HEK293 (cell line): ENCODE results near the gene MVB12B.

Experiments used
- CTCF ChIA-PET: fragments of 350-600 bp; formaldehyde crosslinking; extraction: SDS; loops from one replicate; lab custom pipeline; 2021; ENCODE audit warnings: antibody characterized with exemption; lab: Yijun Ruan, JAX
- POLR2A ChIA-PET: fragments of 300-600 bp; formaldehyde crosslinking; extraction: SDS; loops from one replicate; lab custom pipeline; 2020; ENCODE audit warnings: antibody characterized with exemption, inconsistent platforms; lab: Yijun Ruan, JAX
- H3K27ac ChIP-seq: fragments of 200-500 bp; sonication (Bioruptor generic); 2 replicates; pipeline ENCODE4 v1.5.1; 2014; ENCODE audit warnings: low read depth, low read length, control low read depth, inconsistent platforms; ENCODE audit errors: extremely low read depth
- H3K36me3 ChIP-seq, 2 experiments: fragments of 200-500 bp in 1 of 2; sonication (Bioruptor generic) in 1 of 2; 1 replicate in 1 of 2; 2 replicates in 1 of 2; pipeline ENCODE4 v1.5.1; 2014 to 2017; ENCODE audit warnings: inconsistent platforms in 2 of 2, low read length in 2 of 2; ENCODE audit not compliant: control insufficient read depth in 2 of 2, insufficient read depth in 1 of 2
- H3K4me1 ChIP-seq: fragments of 200-500 bp; sonication (Bioruptor generic); 2 replicates; pipeline ENCODE4 v1.5.1; 2014; ENCODE audit warnings: mild to moderate bottlenecking, low read length, inconsistent platforms; ENCODE audit not compliant: control insufficient read depth, insufficient read depth
- H3K4me3 ChIP-seq: 2 replicates; pipeline ENCODE4 v1.5.1; 2011; ENCODE audit warnings: low read depth, mild to moderate bottlenecking, control low read depth, low read length, moderate library complexity
- H3K9me3 ChIP-seq: fragments of 200-500 bp; sonication (Bioruptor generic); 2 replicates; pipeline ENCODE4 v1.5.1; 2014; ENCODE audit warnings: low read depth, low read length, inconsistent platforms; ENCODE audit not compliant: control insufficient read depth, insufficient read depth
- GLI2 ChIP-seq: fragments of 450-650 bp; formaldehyde crosslinking; IDR thresholded peaks from 2 replicates; pipeline ENCODE4; 2017; ENCODE audit warnings: missing biosample characterization, missing genetic modification characterization, low read depth, borderline replicate concordance
- GLIS2 ChIP-seq: fragments of 450-650 bp; formaldehyde crosslinking; IDR thresholded peaks from 2 replicates; pipeline ENCODE4 v1.5.1; 2016; ENCODE audit warnings: missing biosample characterization, missing genetic modification characterization
- KLF16 ChIP-seq: fragments of 450-650 bp; formaldehyde crosslinking; IDR thresholded peaks from 2 replicates; pipeline ENCODE4 v1.5.1; 2017; ENCODE audit warnings: missing biosample characterization, missing genetic modification characterization
- KLF7 ChIP-seq: fragments of 450-650 bp; formaldehyde crosslinking; IDR thresholded peaks from 2 replicates; pipeline ENCODE4 v1.5.1; 2016; ENCODE audit warnings: missing biosample characterization, missing genetic modification characterization, borderline replicate concordance
- SP3 ChIP-seq: fragments of 450-650 bp; formaldehyde crosslinking; IDR thresholded peaks from 2 replicates; pipeline ENCODE4 v1.5.1; 2016; ENCODE audit warnings: missing biosample characterization, missing genetic modification characterization
- ZBTB8A ChIP-seq: fragments of 450-650 bp; formaldehyde crosslinking; IDR thresholded peaks from 2 replicates; pipeline ENCODE4 v1.5.1; 2016; ENCODE audit warnings: missing biosample characterization, missing genetic modification characterization
- ZFHX2 ChIP-seq: fragments of 450-650 bp; formaldehyde crosslinking; conservative IDR thresholded peaks from 2 replicates; pipeline ENCODE4 v1.5.1; 2016; ENCODE audit warnings: missing biosample characterization, missing genetic modification characterization
- ZFP3 ChIP-seq: fragments of 450-650 bp; formaldehyde crosslinking; IDR thresholded peaks from 2 replicates; pipeline ENCODE4 v1.5.1; 2016; ENCODE audit warnings: low read depth, missing biosample characterization, missing genetic modification characterization
- ZNF202 ChIP-seq: fragments of 450-650 bp; formaldehyde crosslinking; IDR thresholded peaks from 2 replicates; pipeline ENCODE4 v1.5.1; 2016; ENCODE audit warnings: missing biosample characterization, missing genetic modification characterization, borderline replicate concordance
- ZNF292 ChIP-seq: fragments of 450-650 bp; formaldehyde crosslinking; IDR thresholded peaks from 2 replicates; pipeline ENCODE4 v1.5.1; 2016; ENCODE audit warnings: low read depth, missing biosample characterization, missing genetic modification characterization, borderline replicate concordance
- ZNF311 ChIP-seq: fragments of 450-650 bp; formaldehyde crosslinking; IDR thresholded peaks from 2 replicates; pipeline ENCODE4 v1.5.1; 2017; ENCODE audit warnings: missing biosample characterization, missing genetic modification characterization, borderline replicate concordance
- ZNF404 ChIP-seq: fragments of 450-650 bp; formaldehyde crosslinking; IDR thresholded peaks from 2 replicates; pipeline ENCODE4 v1.5.1; 2017; ENCODE audit warnings: missing biosample characterization, missing genetic modification characterization
- ZNF426 ChIP-seq: fragments of 450-650 bp; formaldehyde crosslinking; IDR thresholded peaks from 2 replicates; pipeline ENCODE4 v1.5.1; 2017; ENCODE audit warnings: missing biosample characterization, missing genetic modification characterization, mild to moderate bottlenecking, inconsistent platforms, moderate library complexity
- ZNF514 ChIP-seq: fragments of 450-650 bp; formaldehyde crosslinking; IDR thresholded peaks from 2 replicates; pipeline ENCODE4 v1.5.1; 2016; ENCODE audit warnings: missing biosample characterization, missing genetic modification characterization
- ZSCAN30 ChIP-seq: fragments of 450-650 bp; IDR thresholded peaks from 2 replicates; pipeline ENCODE4 v1.5.1; 2018; ENCODE audit warnings: missing biosample characterization, mild to moderate bottlenecking, missing genetic modification characterization, moderate library complexity
- ZXDB ChIP-seq: fragments of 450-650 bp; formaldehyde crosslinking; IDR thresholded peaks from 2 replicates; pipeline ENCODE4 v1.5.1; 2016; ENCODE audit warnings: missing biosample characterization, missing genetic modification characterization
- TF ChIP-seq, protein P1 (sequence below): fragments of 450-650 bp; formaldehyde crosslinking; IDR thresholded peaks from 2 replicates; pipeline ENCODE4; 2016; ENCODE audit warnings: missing biosample characterization, missing genetic modification characterization
- TF ChIP-seq, protein P2 (sequence below): fragments of 450-650 bp; formaldehyde crosslinking; IDR thresholded peaks from 2 replicates; pipeline ENCODE4 v1.5.1; 2016; ENCODE audit warnings: missing biosample characterization, missing genetic modification characterization
- TF ChIP-seq, protein P3 (sequence below): fragments of 450-650 bp; formaldehyde crosslinking; IDR thresholded peaks from 2 replicates; pipeline ENCODE4 v1.5.1; 2016; ENCODE audit warnings: missing biosample characterization, missing genetic modification characterization
- TF ChIP-seq, protein P4 (sequence below): fragments of 450-650 bp; formaldehyde crosslinking; IDR thresholded peaks from 2 replicates; pipeline ENCODE4 v1.5.1; 2016; ENCODE audit warnings: missing biosample characterization, missing genetic modification characterization
- TF ChIP-seq, protein P5 (sequence below): fragments of 450-650 bp; formaldehyde crosslinking; IDR thresholded peaks from 2 replicates; pipeline ENCODE4 v1.5.1; 2016; ENCODE audit warnings: missing biosample characterization, missing genetic modification characterization
- TF ChIP-seq, protein P6 (sequence below): fragments of 450-650 bp; formaldehyde crosslinking; IDR thresholded peaks from 2 replicates; pipeline ENCODE4 v1.5.1; 2016; ENCODE audit warnings: missing biosample characterization, missing genetic modification characterization

Gene MVB12B

DNA sequence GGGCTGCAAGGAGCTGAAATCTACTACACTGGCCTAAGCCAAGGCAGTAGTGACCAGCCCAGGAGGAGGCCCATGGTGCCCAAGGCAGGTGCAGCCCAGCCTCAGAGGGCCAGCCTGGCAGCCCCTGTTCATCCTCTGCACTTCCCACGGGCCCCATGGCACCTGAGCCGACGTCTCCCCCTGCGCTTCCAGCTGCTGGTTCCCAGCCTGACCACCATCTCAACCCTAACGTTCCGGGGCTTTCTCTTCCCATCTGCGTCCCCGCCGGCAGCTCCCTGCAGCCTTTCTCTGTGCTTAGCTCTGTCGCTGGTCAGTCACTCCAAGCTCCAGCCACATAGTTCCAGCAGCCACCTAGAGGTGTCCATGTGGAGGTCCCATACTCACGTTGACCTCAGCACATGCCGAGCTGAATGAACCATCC is 181.6 kb downstream of the MVB12B start:
- H3K9me3 ChIP-seq = no peaks in the 10 kb centered on the region
- no peak overlapping the region for H3K4me3 ChIP-seq
- H3K36me3 ChIP-seq = peaks cover 0 to 4% of the 10 kb centered on the region in 2 experiments; a peak in 1 of 3 replicates
- POLR2A ChIA-PET = no interaction called here
- H3K4me1 ChIP-seq = no peaks in the 10 kb centered on the region
- CTCF ChIA-PET = interaction anchor here (2.1 to 6.9 kb wide), 3 partner anchors 9 to 49 kb away, joined by 5 to 62 read pairs (median 14); no protein-coding TSS in a partner anchor
- TF ChIP-seq ZNF202 (tag by site-specific recombination) = no peak
- no peak for TF ChIP-seq ZFHX2 (tag by site-specific recombination)
- TF ChIP-seq, protein P1, sequence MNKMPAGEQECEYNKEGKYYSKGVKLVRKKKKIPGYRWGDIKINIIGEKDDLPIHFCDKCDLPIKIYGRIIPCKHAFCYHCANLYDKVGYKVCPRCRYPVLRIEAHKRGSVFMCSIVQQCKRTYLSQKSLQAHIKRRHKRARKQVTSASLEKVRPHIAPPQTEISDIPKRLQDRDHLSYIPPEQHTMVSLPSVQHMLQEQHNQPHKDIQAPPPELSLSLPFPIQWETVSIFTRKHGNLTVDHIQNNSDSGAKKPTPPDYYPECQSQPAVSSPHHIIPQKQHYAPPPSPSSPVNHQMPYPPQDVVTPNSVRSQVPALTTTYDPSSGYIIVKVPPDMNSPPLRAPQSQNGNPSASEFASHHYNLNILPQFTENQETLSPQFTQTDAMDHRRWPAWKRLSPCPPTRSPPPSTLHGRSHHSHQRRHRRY (tag by site-specific recombination) = no peak
- TF ChIP-seq, protein P2, sequence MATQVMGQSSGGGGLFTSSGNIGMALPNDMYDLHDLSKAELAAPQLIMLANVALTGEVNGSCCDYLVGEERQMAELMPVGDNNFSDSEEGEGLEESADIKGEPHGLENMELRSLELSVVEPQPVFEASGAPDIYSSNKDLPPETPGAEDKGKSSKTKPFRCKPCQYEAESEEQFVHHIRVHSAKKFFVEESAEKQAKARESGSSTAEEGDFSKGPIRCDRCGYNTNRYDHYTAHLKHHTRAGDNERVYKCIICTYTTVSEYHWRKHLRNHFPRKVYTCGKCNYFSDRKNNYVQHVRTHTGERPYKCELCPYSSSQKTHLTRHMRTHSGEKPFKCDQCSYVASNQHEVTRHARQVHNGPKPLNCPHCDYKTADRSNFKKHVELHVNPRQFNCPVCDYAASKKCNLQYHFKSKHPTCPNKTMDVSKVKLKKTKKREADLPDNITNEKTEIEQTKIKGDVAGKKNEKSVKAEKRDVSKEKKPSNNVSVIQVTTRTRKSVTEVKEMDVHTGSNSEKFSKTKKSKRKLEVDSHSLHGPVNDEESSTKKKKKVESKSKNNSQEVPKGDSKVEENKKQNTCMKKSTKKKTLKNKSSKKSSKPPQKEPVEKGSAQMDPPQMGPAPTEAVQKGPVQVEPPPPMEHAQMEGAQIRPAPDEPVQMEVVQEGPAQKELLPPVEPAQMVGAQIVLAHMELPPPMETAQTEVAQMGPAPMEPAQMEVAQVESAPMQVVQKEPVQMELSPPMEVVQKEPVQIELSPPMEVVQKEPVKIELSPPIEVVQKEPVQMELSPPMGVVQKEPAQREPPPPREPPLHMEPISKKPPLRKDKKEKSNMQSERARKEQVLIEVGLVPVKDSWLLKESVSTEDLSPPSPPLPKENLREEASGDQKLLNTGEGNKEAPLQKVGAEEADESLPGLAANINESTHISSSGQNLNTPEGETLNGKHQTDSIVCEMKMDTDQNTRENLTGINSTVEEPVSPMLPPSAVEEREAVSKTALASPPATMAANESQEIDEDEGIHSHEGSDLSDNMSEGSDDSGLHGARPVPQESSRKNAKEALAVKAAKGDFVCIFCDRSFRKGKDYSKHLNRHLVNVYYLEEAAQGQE (tag by site-specific recombination) = no peak
- no peak for TF ChIP-seq ZBTB8A (tag by site-specific recombination)
- TF ChIP-seq ZNF426 (tag by site-specific recombination) = no peak
- TF ChIP-seq KLF7 (tag by site-specific recombination) = no peak
- no peak for TF ChIP-seq GLI2
- TF ChIP-seq, protein P3, sequence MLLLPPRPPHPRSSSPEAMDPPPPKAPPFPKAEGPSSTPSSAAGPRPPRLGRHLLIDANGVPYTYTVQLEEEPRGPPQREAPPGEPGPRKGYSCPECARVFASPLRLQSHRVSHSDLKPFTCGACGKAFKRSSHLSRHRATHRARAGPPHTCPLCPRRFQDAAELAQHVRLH (tag by site-specific recombination) = no peak
- no peak for TF ChIP-seq ZNF311 (tag by site-specific recombination)
- no peak for TF ChIP-seq ZNF404
- no peak for TF ChIP-seq SP3 (tag by site-specific recombination)
- TF ChIP-seq, protein P4, sequence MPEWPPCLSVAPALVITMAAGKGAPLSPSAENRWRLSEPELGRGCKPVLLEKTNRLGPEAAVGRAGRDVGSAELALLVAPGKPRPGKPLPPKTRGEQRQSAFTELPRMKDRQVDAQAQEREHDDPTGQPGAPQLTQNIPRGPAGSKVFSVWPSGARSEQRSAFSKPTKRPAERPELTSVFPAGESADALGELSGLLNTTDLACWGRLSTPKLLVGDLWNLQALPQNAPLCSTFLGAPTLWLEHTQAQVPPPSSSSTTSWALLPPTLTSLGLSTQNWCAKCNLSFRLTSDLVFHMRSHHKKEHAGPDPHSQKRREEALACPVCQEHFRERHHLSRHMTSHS (tag by site-specific recombination) = no peak
- TF ChIP-seq, protein P5, sequence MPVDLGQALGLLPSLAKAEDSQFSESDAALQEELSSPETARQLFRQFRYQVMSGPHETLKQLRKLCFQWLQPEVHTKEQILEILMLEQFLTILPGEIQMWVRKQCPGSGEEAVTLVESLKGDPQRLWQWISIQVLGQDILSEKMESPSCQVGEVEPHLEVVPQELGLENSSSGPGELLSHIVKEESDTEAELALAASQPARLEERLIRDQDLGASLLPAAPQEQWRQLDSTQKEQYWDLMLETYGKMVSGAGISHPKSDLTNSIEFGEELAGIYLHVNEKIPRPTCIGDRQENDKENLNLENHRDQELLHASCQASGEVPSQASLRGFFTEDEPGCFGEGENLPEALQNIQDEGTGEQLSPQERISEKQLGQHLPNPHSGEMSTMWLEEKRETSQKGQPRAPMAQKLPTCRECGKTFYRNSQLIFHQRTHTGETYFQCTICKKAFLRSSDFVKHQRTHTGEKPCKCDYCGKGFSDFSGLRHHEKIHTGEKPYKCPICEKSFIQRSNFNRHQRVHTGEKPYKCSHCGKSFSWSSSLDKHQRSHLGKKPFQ = no peak
- no peak for TF ChIP-seq ZXDB (tag by site-specific recombination)
- no peak for TF ChIP-seq GLIS2
- TF ChIP-seq ZNF292 (tag by site-specific recombination) = no peak
- H3K27ac ChIP-seq = no peak overlapping the region

DNA sequence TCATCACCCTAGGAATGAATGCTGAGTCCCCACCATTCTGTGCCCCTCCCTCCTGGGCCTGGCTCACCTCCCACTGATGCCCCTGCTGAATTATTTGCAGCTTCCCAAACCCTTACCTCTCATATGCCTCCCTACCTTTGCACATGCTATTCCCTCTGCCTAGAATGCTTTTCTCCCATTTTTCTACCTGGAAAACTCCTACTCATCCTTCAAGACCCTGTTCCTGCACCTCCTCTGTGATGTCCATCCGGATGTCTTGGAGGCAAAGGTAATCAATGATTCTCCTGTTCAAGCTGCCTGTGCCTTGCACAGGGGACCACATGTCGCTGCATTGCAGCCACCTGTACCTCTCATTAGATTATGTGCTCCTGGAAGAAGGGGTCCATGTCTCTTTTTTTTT is 182.3 kb downstream of the MVB12B start:
- POLR2A ChIA-PET = no interaction called here
- Histone ChIP-seq H3K4me1 (no peaks in the 10 kb centered on the region), H3K9me3 (no peaks in the 10 kb centered on the region), H3K36me3 (peaks cover 0 to 1% of the 10 kb centered on the region in 2 experiments; a peak in 1 of 3 replicates), H3K27ac (no peak overlapping the region), H3K4me3 (no peak overlapping the region)
- CTCF ChIA-PET = interaction anchor here (2.1 to 6.9 kb wide), 3 partner anchors 10 to 48 kb away, joined by 5 to 62 read pairs (median 14); no protein-coding TSS in a partner anchor
- TF ChIP-seq KLF16 (tag by site-specific recombination) (no peak), ZNF514 (no peak), ZFP3 (tag by site-specific recombination) (peak; percentile 93), ZSCAN30 (tag by site-specific recombination) (no peak)
- TF ChIP-seq, protein P6, sequence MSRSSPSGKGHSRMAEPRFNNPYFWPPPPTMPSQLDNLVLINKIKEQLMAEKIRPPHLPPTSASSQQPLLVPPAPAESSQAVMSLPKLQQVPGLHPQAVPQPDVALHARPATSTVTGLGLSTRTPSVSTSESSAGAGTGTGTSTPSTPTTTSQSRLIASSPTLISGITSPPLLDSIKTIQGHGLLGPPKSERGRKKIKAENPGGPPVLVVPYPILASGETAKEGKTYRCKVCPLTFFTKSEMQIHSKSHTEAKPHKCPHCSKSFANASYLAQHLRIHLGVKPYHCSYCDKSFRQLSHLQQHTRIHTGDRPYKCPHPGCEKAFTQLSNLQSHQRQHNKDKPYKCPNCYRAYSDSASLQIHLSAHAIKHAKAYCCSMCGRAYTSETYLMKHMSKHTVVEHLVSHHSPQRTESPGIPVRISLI (tag by site-specific recombination) = peak; percentile 15; the same call in 1 of the 2 replicates
